Small intestine (tissue), 7 donors: ENCODE measurements around the gene PANX2. TPM values are rescaled to one million over a fixed set of nuclear protein-coding genes. Genes with fewer than 3 reads are reported as not detected.
"Not testable (repeated sequence)": the region's sequence is repeated elsewhere in the genome, so short reads cannot be mapped to it uniquely, and the experiment has no call there.

ENCODE experiments used
- DNase-seq, 2 donors: peaks; one replicate each; pipeline versions ENCODE4 v3.0.0 to v3.0.0-alpha.2; 2013
- FAIRE-seq: peaks from 2 replicates; lab custom pipeline; 2012; peaks lifted over from hg19 to GRCh38; lab: Jason Lieb, UNC
- H3K27ac ChIP-seq, 3 donors: one replicate each; pipeline ENCODE4 v1.5.1; 2013; ENCODE audit warnings: low read length in 2 of 3, mild to moderate bottlenecking in 2 of 3, control low read depth in 1 of 3, inconsistent platforms in 1 of 3, low read depth in 1 of 3, moderate library complexity in 1 of 3
- H3K27me3 ChIP-seq, 3 donors: one replicate each; pipeline ENCODE4 v1.6.1; 2013; ENCODE audit warnings: low read length in 3 of 3, inconsistent platforms in 1 of 3; ENCODE audit not compliant: control insufficient read depth in 3 of 3, insufficient read depth in 3 of 3
- H3K36me3 ChIP-seq, 3 donors: one replicate each; pipeline ENCODE4 v1.6.1; 2013; ENCODE audit warnings: low read length in 3 of 3, inconsistent platforms in 1 of 3, low read depth in 1 of 3, mild to moderate bottlenecking in 1 of 3, moderate library complexity in 1 of 3; ENCODE audit not compliant: control insufficient read depth in 3 of 3, insufficient read depth in 2 of 3
- H3K4me1 ChIP-seq, 3 donors: one replicate each; pipeline ENCODE4 v1.6.1; 2013; ENCODE audit warnings: low read length in 2 of 3, inconsistent platforms in 1 of 3, low read depth in 1 of 3, mild to moderate bottlenecking in 1 of 3, moderate library complexity in 1 of 3; ENCODE audit not compliant: control insufficient read depth in 3 of 3, insufficient read depth in 2 of 3
- H3K4me3 ChIP-seq, 3 donors: one replicate each; pipeline ENCODE4 v1.5.1; 2013; ENCODE audit warnings: low read length in 3 of 3, control low read depth in 1 of 3, inconsistent platforms in 1 of 3, low read depth in 1 of 3, mild to moderate bottlenecking in 1 of 3, moderate library complexity in 1 of 3
- H3K9me3 ChIP-seq, 2 donors: one replicate each; pipeline ENCODE4 v1.6.1; 2013; ENCODE audit warnings: low read depth in 1 of 2, low read length in 1 of 2; ENCODE audit not compliant: control insufficient read depth in 2 of 2, insufficient read depth in 1 of 2
- WGBS, 3 donors: extraction: QIAGEN DNeasy Blood & Tissue Kit; methylation state at CpG; one replicate each; pipeline ENCODE4 v1.1.7; 2013; 5-methylcytosine and 5-hydroxymethylcytosine counted together
- polyA plus RNA-seq, 4 donors: library from polyadenylated mRNA; stranded (reverse) in 3 of 4; unstranded in 1 of 4; fragments of 200-250 nt in 3 of 4; fragments of 120-200 nt in 1 of 4; gene quantifications; one replicate each; pipeline versions ENCODE4 v1.2.1 to v1.2.3, GENCODE V29; 2013
- donor health status: healthy with polysubstance abuse.
- donor health status: control.
- donor health status: control.
- donor health status: Bipolar disorder and iron deficiency.
- donor health status: healthy.

PANX2 gene
- polyA plus RNA-seq, 4 donors: 0.12 to 0.36 TPM; not detected in 2

GRCh38 chr22:50144005-50144614 lies 26.4 kb upstream of the PANX2 start:
- Histone ChIP-seq H3K27me3 (peaks cover 0 to 9% (median 3%) of the 10 kb centered on the region in 3 donors), H3K4me1 (peaks cover 0 to 30% (median 3%) of the 10 kb centered on the region in 3 donors), H3K4me3 (no peak overlapping the region), H3K27ac (no peak overlapping the region), H3K9me3 (no peaks in the 10 kb centered on the region), H3K36me3 (no peaks in the 10 kb centered on the region)
- 84 to 88% (median 87%) methylated on average over 18 of the region's 18 CpGs for WGBS, 3 donors
- FAIRE-seq (no peak), DNase-seq (no peak)

DNA sequence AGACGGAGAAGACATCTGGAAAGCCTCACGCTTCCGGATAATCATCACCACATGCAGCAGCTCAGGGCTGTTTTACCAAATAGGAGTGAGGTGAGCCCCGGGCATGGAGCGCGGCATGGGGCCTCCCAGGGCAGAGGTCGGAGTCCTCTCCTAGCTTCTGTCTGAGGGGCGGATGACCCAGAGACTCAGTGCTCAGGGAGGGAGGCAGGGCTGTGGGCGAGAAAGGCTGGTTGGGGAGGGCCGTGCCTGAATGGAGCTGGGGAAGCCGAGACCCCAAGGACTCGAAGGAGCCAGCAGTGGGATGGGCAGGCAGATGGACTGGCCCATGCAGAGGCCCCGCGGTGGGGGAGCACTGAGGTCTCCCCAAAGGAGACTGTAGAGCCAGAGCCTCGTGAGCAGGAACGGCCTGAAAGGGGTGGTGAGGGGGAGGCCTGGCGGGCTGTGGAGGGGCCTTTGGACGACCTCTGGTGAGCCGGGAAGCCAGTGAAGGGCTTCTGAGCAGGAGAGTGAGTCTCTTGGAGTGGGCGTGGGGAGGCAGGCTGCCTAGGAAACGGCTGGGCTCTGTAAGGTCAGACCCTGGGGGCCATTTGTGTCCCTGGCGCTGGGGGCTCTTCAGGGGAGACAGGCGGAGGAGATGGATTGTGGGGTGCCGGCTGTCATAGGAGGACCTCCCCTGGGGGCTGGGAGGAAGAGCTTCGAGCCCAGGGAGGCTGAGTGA lies 24.7 kb upstream of the PANX2 start:
- WGBS, 3 donors: 33 to 56% (median 49%) methylated on average over 25 of the region's 25 CpGs
- peak overlapping the region in 1 of 3 donors; percentile 21 for H3K4me3 ChIP-seq
- peak; percentile 15 to 74 for DNase-seq
- no peaks in the 10 kb centered on the region for H3K36me3 ChIP-seq
- H3K27ac ChIP-seq: peak overlapping the region in 1 of 3 donors; percentile 80
- no peak for FAIRE-seq
- peaks cover 0 to 30% (median 3%) of the 10 kb centered on the region in 3 donors for H3K4me1 ChIP-seq
- H3K9me3 ChIP-seq: no peaks in the 10 kb centered on the region
- peaks cover 0 to 9% (median 3%) of the 10 kb centered on the region in 3 donors for H3K27me3 ChIP-seq

DNA sequence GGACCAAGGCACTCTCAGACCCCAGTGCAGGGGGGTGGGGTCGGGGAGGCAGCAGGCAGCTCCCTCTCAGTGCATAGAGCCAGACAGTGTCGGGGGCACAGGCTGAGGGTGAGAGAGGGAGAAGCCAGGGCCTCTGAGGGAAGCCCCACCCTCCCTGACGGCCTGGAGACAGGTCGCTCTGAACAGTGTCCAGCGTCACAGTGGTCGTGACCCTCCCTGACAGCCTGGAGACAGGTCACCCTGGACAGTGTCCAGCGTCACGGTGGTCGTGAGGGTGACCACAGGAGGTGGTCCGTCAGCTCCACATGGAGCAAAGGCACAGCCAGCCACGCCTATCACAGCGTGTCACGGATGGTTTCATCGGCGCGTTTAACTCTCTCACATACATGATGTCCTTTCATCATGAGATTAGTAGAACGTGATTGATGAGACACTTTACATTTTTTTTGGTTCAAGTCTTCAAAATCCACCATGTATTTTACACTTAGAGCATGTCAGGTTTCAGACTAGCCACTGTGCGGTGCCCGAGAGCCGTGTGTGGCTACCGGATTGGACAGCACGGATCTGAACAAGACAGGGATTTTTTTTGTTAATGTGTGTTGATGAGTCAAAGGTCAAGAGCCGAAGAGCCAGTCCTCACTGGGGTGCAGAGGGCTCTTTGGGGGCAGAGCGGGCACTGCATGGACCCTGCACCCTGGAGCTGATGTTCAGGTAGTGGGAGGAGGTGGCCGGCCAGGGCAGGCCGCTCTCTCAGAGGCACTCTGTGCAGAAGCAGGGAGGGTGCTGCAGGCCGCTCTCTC lies 23.9 kb upstream of the PANX2 start:
- peaks cover 0 to 30% (median 3%) of the 10 kb centered on the region in 3 donors for H3K4me1 ChIP-seq
- no peaks in the 10 kb centered on the region for H3K9me3 ChIP-seq
- peak; percentile 82 to 90 for DNase-seq
- H3K27me3 ChIP-seq: peaks cover 0 to 7% (median 3%) of the 10 kb centered on the region in 3 donors
- H3K4me3 ChIP-seq: peak overlapping the region in 1 of 3 donors; percentile 21
- WGBS, 3 donors: 15 to 45% (median 30%) methylated on average over 26 to 27 of the region's 27 CpGs
- H3K27ac ChIP-seq: peak overlapping the region in 1 of 3 donors; percentile 80
- H3K36me3 ChIP-seq: no peaks in the 10 kb centered on the region
- FAIRE-seq: no peak

DNA sequence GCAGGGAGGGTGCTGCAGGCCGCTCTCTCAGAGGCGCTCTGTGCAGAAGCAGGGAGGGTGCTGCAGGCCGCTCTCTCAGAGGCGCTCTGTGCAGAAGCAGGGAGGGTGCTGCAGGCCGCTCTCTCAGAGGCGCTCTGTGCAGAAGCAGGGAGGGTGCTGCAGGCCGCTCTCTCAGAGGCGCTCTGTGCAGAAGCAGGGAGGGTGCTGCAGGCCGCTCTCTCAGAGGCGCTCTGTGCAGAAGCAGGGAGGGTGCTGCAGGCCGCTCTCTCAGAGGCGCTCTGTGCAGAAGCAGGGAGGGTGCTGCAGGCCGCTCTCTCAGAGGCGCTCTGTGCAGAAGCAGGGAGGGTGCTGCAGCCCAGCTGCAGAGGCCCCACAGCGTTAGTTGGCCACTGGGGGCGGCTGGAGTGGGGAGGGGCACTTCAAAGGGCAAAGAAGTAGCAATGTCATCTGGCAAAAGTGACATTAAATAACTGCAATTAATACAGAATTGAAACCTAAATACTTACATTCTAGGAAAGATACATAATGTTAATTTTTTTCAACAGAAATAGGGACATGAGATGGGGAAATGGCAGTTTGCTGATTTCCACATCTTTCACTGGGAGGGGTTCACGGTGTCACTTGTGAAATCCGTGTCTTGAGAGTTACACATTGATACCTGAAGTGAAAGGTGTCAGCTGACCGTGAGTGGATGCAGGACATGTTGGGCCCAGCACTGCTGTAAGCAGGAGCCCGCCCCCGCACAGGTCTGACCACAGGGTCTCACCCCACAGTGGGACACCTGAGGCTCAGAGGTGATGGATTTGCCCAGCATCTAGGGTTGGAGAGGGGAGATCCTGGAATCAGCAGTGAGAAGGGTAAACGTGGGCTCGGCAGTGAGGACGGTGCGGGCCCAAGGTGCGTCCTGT lies 23.0 kb upstream of the PANX2 start:
- FAIRE-seq, H3K36me3 ChIP-seq, H3K27me3 ChIP-seq, H3K27ac ChIP-seq, H3K4me3 ChIP-seq, H3K9me3 ChIP-seq: not testable (repeated sequence)
- H3K4me1 ChIP-seq: peaks cover 0 to 30% (median 3%) of the 10 kb centered on the region in 3 donors
- DNase-seq: peak in 1 of 2 donors; percentile 36
- WGBS, 3 donors: 69 to 74% (median 71%) methylated on average over 14 to 15 of the region's 26 CpGs

- Histone ChIP-seq H3K9me3 (no peaks in the 10 kb centered on the region), H3K36me3 (no peaks in the 10 kb centered on the region), H3K27ac (no peak overlapping the region), H3K4me3 (no peak overlapping the region), H3K27me3 (peaks cover 0 to 4% (median 0%) of the 10 kb centered on the region in 3 donors), H3K4me1 (peaks cover 0 to 30% (median 3%) of the 10 kb centered on the region in 3 donors)
- WGBS, 3 donors: 84 to 91% (median 90%) methylated on average over 12 of the region's 12 CpGs
- FAIRE-seq (no peak), DNase-seq (no peak)
Observed at GRCh38 chr22:50148166-50148500, 22.4 kb upstream of the PANX2 start.

DNA sequence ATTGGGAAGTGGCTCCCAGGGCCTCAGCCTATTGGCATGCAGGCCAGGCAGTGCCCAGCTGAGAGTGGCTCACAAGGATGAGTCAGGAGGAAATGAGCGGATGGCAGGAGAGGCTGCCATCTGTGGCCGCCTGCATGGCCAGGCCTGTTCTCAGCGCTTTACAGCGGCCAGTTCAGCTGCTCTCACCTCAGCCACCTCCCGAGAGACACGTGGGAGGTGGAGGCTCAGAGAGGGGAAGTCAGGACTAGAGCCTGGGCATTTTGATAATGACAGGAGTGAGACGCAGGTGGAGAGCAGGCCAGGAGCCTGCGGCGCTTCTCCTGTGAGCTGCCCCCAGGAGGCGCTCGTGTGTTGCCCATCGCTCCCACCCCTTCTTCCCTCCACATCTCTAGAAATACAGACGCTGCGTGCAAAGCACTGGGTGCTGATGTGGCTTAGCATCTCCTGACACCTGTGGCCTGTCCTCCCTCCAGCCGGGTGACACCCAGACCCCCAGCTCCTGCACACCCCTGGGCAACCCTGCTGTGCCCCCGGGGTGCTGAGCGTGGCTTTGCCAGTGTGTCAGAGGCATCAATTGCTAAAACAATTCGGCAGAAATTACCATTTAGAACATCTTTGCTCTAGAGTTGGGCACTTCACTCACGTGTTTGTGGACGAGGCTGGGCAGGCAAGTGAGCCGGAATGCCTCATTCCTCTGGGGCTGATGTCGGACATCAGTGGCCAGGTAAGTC lies 21.4 kb upstream of the PANX2 start:
- no peaks in the 10 kb centered on the region for H3K27me3 ChIP-seq
- no peaks in the 10 kb centered on the region for H3K36me3 ChIP-seq
- no peak overlapping the region for H3K27ac ChIP-seq
- H3K4me3 ChIP-seq: no peak overlapping the region
- WGBS, 3 donors: 23 to 38% (median 28%) methylated on average over 22 of the region's 22 CpGs
- H3K4me1 ChIP-seq: peaks cover 0 to 30% (median 3%) of the 10 kb centered on the region in 3 donors
- H3K9me3 ChIP-seq: no peaks in the 10 kb centered on the region
- FAIRE-seq: no peak
- peak; percentile 70 to 79 for DNase-seq

GRCh38 chr22:50150161-50151129 lies 20.1 kb upstream of the PANX2 start:
- no peaks in the 10 kb centered on the region for H3K27me3 ChIP-seq
- FAIRE-seq (no peak), DNase-seq (no peak)
- no peaks in the 10 kb centered on the region for H3K36me3 ChIP-seq
- no peaks in the 10 kb centered on the region for H3K9me3 ChIP-seq
- WGBS, 3 donors: 83 to 89% (median 86%) methylated on average over 35 of the region's 35 CpGs
- H3K4me3 ChIP-seq: no peak overlapping the region
- no peak overlapping the region for H3K27ac ChIP-seq
- peaks cover 0 to 29% (median 3%) of the 10 kb centered on the region in 3 donors for H3K4me1 ChIP-seq
